Measurements from ENCODE around the gene CRYBA4. TPM values are rescaled to one million over a fixed set of nuclear protein-coding genes. Genes with fewer than 3 reads are reported as not detected.

Gene CRYBA4
- total and polyA plus RNA-seq, 2 experiments from 2014 or later, result 1.5 TPM; not detected in 1

- peaks cover 60% of the 10 kb centered on the region for H3F3A ChIP-seq (replicated peaks; ENCODE audit: low read depth)
Observed at GRCh38 chr22:26674211-26675190, 52.7 kb downstream of the CRYBA4 start.

More at GRCh38 chr22:26674211-26675190, 52.7 kb downstream of the CRYBA4 start:
- ATAC-seq, result no peak
- H4K20me1 ChIP-seq (replicated peaks; ENCODE audit: insufficient read depth), result 0 out of 2 replicates have a peak, but pooled peaks cover 2% of the 10 kb centered on the region
- no peak overlapping the region for H2AFZ ChIP-seq
- 0 out of 2 replicates have a peak overlapping the region, but pooled peaks have one; percentile 100 for H3K27ac ChIP-seq (ENCODE audit: low read depth)
- 0 out of 2 replicates have a peak, but pooled peaks cover under 1% of the 10 kb centered on the region for H3K36me3 ChIP-seq (ENCODE audit: insufficient read depth)
- TF ChIP-seq EZH2phosphoT487 (IDR thresholded peaks at IDR 0.05; ENCODE audit: unreplicated experiment) (no peak), POLR2AphosphoS5 (IDR thresholded peaks at IDR 0.05; ENCODE audit: low read depth) (no peak), ZNF114 (CRISPR knock-in tag; IDR thresholded peaks at IDR 0.05) (no peak), CREB1 (CRISPR knock-in tag; IDR thresholded peaks at IDR 0.05; ENCODE audit: low read depth) (no peak), CTCF (conservative IDR thresholded peaks at IDR 0.05; ENCODE audit: low read depth in 2 of 2) (no peak), NANOG (IDR thresholded peaks at IDR 0.05; ENCODE audit: borderline replicate concordance) (no peak), REST (IDR thresholded peaks at IDR 0.05; ENCODE audit: unreplicated experiment) (no peak), ETS1 (IDR thresholded peaks at IDR 0.05) (no peak), JUNB (IDR thresholded peaks at IDR 0.05; ENCODE audit: unreplicated experiment) (no peak), STAT1 (IDR thresholded peaks at IDR 0.05; ENCODE audit: unreplicated experiment) (no peak), EZH2 (IDR thresholded peaks at IDR 0.05; ENCODE audit: low read depth, unreplicated experiment) (no peak), ZNF462 (CRISPR knock-in tag; IDR thresholded peaks at IDR 0.05) (no peak), ZNF331 (CRISPR knock-in tag; IDR thresholded peaks at IDR 0.05; ENCODE audit: low read depth) (no peak)
- peak overlapping the region; percentile 89 for H3K4me3 Mint-ChIP-seq
- peaks cover 19% of the 10 kb centered on the region for H3K27me3 Mint-ChIP-seq (ENCODE audit: insufficient read depth, low read depth, poor library complexity)
- H3K27ac Mint-ChIP-seq, result peak overlapping the region; percentile 91; the same call in 1 of the 2 replicates
- H3K9me3 Mint-ChIP-seq, result no peaks in the 10 kb centered on the region; the same call in 2 of the 3 replicates
- H3K79me2 ChIP-seq (replicated peaks; ENCODE audit: insufficient read depth), result peaks cover 13% of the 10 kb centered on the region; the same call in 1 of the 2 replicates
- no peak for DNase-seq (ENCODE audit: low spot score)
- peaks cover 63% of the 10 kb centered on the region for H3K4me1 Mint-ChIP-seq
- peaks cover 21% of the 10 kb centered on the region for H3K36me3 Mint-ChIP-seq (ENCODE audit: low read depth)
- peak overlapping the region; percentile 96; the same call in 1 of the 2 replicates for H3K4me3 ChIP-seq
- H3K9me2 ChIP-seq (ENCODE audit: insufficient read depth), result no peaks in the 10 kb centered on the region
- H3K4me2 ChIP-seq, result peak overlapping the region; percentile 100
- H3K4me1 ChIP-seq (ENCODE audit: insufficient read depth), result peaks cover 34% of the 10 kb centered on the region
- no peaks in the 10 kb centered on the region for H3K27me3 ChIP-seq (ENCODE audit: insufficient read depth)

Measured in GM23338 (cell line).